Dedifferentiated amniotic fluid mesenchymal stem cell (primary cell): ENCODE results near the gene MANSC1.

Experiments
- DNase-seq: peaks from one replicate; pipeline ENCODE4 v3.0.0-alpha.2; 2016; ENCODE audit errors: extremely low spot score

MANSC1 gene

GRCh38 chr12:12349711-12350665, at the start of gene MANSC1:
Gene MANSC1 (minus strand): TSS chr12:12350242. CDS start chr12:12343314, 6,928 bp downstream.
- DNase-seq = no peak

DNA sequence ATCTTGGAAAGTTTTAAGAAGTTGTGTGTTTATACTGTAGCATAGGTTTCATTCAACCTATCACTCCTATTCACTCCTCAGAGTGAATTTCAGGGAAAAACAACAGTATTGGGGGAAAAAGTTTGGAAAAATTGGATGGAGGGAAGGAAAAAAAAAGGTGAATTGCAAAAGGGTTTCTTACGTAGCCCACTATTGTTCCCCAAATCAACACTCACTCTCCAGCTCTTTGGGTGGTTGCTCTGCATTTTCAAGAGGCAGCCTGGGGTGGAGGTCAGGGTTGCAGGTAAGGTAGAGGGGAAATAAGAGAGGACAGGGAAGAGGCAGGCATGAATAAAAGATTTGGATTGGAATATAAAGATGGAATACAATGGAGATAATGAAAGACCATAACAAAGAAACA, 49.1 kb upstream of the MANSC1 start:
- no peak for DNase-seq

GRCh38 chr12:12398026-12398859, 48.2 kb upstream of the MANSC1 start:
- peak; percentile 96 for DNase-seq

DNA sequence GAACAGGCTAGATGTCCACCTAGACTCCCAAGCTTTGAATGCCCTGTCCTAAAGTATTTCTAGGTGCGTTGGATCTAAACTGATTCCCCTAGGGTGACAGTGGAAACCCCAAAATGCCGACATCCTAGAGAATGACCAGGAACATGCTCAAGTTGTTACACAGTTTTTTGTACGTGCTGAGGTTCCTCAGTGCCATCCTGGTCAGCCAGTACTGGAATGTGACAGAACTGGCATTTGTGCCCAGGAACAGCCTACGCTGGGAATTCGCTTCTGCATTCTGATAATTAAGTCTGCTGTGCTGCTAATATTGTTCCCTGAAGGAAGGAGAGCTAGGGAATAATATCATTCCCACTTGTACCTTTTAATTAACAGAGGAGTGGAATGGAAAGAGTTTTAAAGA, 47.1 kb upstream of the MANSC1 start:
- DNase-seq = no peak

DNA sequence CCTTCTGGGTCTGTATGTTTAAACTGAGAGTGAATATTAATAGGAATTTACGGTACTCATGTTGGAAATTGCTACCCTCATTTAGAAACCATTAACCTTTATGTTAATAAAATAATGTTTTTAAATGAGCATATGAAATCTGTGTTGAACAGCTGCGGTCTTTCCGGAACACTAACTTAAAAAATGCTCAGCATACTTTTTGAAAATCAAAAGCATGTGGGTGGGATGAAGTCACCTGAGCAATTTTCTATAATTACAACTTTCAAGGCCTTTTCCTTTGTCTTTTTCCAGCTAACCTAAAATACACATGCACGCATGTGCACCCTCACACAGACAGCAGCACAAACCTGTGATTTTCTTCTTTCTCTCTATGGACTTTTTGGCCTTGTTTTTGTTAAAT, 46.7 kb upstream of the MANSC1 start:
- DNase-seq = no peak

DNA sequence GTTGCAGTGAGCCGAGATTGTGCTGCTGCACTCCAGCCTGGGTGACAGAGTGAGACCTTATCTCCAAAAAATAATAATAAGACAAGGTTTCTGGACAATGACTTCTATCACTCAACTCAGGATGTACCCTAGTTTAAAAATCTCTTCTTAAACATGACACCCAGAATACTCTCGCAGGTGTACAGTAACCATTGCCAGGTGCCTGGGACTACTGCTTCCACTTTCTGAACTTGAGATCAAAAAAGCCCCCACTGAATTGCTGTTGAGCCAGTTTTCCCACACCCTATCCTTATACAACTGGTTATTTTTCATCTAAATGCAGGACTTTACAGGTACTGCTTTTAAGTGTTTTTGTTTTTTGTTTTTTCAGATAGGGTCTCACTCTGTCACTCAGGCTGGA, 43.1 kb upstream of the MANSC1 start:
- no peak for DNase-seq

- no peak for DNase-seq
These were observed 42.4 kb upstream of the MANSC1 start for GRCh38 chr12:12392413-12392812.

- DNase-seq = no peak
These were observed 37.5 kb upstream of the MANSC1 start for GRCh38 chr12:12387501-12387900.

DNA sequence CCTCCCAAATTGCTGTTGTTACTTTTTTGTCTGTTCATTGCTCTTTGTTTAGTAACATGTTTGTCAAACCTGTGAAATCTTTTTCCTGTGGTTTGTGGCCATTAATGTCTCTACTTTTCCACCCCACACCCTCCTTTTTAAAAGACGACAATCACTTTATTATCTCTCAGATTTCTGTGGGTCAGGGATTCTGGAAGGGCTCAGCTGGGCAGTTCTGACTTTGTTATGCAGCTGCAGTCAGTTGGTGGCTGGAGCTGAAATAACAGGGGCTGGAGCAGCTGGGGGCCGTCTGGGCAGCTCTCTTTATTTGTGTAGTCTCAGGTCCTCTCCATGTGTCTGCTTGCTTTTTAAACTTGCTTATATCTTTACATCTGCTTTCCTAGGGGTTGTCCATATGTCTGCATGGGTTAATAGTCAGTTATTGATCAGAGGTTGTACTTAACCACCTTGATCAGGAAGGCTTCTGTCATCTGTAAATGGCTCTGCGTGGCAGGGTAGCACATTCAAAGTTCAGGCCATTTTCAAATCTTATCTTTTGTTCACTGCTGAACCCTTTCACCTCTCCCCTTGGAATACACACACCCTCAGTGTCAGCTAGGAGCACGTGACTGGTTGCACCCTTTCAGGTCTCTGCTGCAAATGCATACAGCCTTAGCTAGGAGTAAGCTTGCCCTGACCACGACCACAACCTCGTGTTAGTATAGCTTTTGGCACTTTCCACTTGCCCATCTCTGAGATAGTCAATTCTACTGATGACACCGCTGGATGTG, 34.7 kb upstream of the MANSC1 start:
- DNase-seq = no peak

- no peak for DNase-seq
These were observed 31.9 kb upstream of the MANSC1 start for GRCh38 chr12:12381982-12382381.

DNA sequence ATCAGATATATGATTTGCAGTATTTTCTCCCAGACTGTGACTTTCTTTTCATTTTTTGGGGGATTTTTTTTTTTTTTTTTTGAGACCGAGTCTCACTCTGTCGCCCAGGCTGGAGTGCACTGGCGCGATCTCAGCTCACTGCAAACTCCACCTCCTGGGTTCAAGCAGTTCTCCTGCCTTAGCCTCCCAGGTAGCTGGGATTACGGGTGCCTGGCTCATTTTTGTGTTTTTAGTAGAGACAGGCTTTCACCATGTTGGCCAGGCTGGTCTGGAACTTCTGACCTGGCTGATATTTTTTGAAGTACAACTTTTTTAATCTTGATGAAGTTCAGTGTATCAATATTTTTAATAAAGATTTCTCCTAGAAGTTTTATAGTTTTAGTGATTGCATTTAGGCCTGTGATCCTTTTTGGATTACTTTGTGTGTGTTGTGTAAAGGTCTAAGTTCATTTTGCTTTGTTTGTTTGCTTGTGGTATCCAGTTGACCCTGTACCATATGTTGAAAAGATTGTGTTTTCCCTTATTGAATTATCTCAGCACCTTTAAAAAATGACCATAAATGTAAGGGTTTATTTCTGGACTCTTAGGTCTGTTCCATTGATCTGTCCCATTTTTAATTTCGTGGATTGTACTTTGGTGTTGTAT, 31.0 kb upstream of the MANSC1 start:
- no peak for DNase-seq

DNA sequence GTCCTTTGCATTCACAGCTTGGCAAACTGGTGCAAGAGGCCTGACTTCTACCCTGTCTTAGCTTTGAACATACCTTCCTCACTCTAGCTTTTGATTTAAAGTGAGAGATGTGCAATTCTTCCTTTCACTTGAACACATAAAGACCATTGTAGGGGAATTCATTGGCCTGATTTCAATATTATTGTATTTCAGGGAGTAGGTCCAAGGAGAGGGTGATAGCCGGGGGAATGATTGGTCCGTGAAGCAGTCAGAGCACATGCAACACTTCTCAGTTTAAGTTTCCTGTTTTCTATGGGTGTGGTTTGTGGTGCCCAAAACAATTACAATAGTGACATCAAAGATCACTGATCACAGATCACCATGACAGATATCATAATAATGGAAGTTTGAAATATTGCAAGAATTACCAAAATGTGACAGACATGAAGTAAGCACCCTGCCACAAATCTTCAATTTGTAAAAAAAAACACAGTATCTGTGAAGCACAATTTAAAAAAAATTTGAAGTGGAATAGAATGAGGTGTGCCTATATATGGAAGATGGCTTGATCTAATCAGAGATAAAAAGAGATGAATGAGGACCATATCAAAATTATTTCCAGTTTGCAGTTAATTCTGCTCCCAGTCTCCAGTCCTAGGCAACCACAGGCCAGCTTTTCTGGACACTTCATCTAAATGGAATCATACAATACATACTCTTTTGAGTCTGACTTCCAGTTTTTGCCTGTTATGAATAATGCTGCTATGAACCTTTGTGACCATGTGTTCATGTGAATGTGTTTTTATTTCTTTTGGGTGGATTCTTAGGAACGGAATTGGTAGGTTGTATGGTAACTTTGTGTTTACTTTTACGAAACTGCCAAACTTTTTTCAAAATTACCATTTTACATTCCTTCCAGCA, 30.0 kb upstream of the MANSC1 start:
- no peak for DNase-seq

- DNase-seq = no peak
These were observed 28.6 kb upstream of the MANSC1 start for GRCh38 chr12:12378616-12379015.

- peak; percentile 87 for DNase-seq
These were observed 26.8 kb upstream of the MANSC1 start for GRCh38 chr12:12376646-12377448.

DNA sequence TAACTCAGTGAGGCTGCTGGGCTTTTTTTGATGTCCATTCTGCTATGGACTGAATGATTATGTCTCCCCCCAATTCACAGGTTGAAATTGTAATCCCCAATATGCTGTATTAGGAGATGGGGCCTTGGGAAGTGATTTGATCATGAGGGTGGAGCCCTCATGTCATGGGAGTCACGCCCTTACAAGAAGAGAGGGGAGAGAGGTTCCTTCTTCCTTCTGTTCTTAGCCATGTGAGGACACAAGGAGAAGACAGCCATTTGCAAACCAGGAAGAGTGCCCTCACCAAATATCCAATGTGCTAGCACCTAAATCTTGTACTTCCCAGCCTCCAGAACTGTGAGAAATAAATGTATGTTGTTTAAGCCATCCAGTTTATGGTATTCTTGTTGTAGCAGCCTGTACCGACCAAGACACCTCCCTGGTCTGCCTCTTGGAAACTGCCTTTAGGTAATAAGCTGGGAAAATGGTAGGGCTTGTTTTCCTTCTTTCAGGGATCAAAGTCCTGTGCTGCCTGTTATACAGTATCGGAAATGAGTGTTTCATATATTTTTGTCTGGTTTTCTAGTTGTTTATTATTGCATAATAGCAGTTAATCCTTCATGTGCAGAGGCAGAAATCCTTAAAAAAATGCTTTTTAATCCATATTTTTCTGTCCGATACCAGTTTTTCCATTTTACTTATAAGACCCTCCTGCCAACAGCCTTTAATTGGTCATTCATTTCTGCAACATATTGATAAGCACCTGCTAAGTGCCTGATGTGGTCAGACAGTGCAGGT, 23.1 kb upstream of the MANSC1 start:
- DNase-seq = no peak

DNA sequence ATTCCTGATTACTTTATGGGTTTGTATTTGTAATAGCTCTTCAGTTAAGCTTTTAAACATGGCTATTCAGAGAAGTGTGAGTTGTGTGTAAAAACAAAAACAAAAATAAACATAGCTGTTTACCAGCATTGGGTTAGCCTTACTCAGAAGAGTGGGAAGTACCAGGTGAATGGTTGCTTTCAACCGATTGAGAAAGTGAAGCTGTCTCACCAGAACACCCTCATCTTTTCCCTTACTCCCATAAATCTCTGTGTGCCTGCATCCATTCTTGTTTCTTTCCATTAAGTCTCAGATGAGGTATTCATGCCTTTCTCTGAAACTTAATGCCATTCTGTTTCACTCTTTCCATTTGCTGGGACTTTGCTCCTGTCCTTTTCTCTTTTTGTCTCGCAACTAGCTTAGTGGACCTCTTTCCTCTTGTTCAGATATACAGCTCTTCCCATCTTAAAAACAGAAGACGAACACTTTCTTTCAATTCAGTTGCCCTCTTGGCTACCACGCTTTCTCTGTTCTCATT, 17.5 kb upstream of the MANSC1 start:
- DNase-seq = no peak

- no peak for DNase-seq
These were observed 16.8 kb upstream of the MANSC1 start for GRCh38 chr12:12366701-12367481.
